Suprapubic skin (tissue), 4 donors: ENCODE data around the gene CNTN4.

ENCODE experiments used
- CTCF ChIP-seq, 2 donors: fragments of 200-600 bp in 1 of 2; fragments of 450-650 bp in 1 of 2; sonication (generic) in 1 of 2; IDR thresholded peaks; one replicate each; pipeline ENCODE4 v1.5.1; 2016 to 2019; ENCODE audit warnings: antibody characterized with exemption in 2 of 2, mild to moderate bottlenecking in 1 of 2, moderate library complexity in 1 of 2
- EP300 ChIP-seq: sonication (generic); formaldehyde crosslinking; IDR thresholded peaks from one replicate; pipeline ENCODE4 v1.6.1; 2017; ENCODE audit warnings: antibody characterized with exemption
- POLR2A ChIP-seq, 2 donors: fragments of 450-650 bp; IDR thresholded peaks; one replicate each; pipeline ENCODE4 v1.6.1; 2017; ENCODE audit warnings: antibody characterized with exemption in 2 of 2, mild to moderate bottlenecking in 2 of 2, moderate library complexity in 2 of 2
- POLR2AphosphoS5 ChIP-seq, 3 donors: sonication (generic); formaldehyde crosslinking; IDR thresholded peaks; one replicate each; pipeline ENCODE4 v1.6.1; 2017; ENCODE audit warnings: antibody characterized with exemption in 3 of 3

GRCh38 chr3:2771741-2772140, 673.1 kb downstream of the CNTN4 start:
- no peak for TF ChIP-seq POLR2A (IDR thresholded peaks at IDR 0.05)
- no peak for TF ChIP-seq CTCF (IDR thresholded peaks at IDR 0.05)
- TF ChIP-seq POLR2AphosphoS5 (IDR thresholded peaks at IDR 0.05), result no peak
- no peak for TF ChIP-seq EP300
